DND-41 (cell line): ENCODE measurements around the gene PTPRD.

Experiments
- CTCF ChIP-seq: IDR thresholded peaks from 2 replicates; pipeline ENCODE4 v1.5.1; 2012; ENCODE audit warnings: borderline replicate concordance, low read length, moderate library complexity, mild to moderate bottlenecking; ENCODE audit not compliant: poor library complexity, severe bottlenecking; ENCODE audit errors: extremely low read depth
- EZH2 ChIP-seq: IDR thresholded peaks from 3 replicates; pipeline ENCODE4 v1.6.1; 2012; ENCODE audit warnings: borderline replicate concordance, low read depth, mild to moderate bottlenecking, moderate library complexity, low read length, inconsistent platforms; ENCODE audit not compliant: severe bottlenecking

GRCh38 chr9:9437641-9438040 is 1175.2 kb downstream of the PTPRD start:
- no peak for TF ChIP-seq CTCF
- TF ChIP-seq EZH2: no peak
